Vagina (tissue), 2 donors: ENCODE results near the gene ZNF791. TPM values are rescaled to one million over a fixed set of nuclear protein-coding genes. Genes with fewer than 3 reads are reported as not detected.
"Not testable (repeated sequence)": the region's sequence is repeated elsewhere in the genome, so short reads cannot be mapped to it uniquely, and the experiment has no call there.

Source experiments
- DNase-seq, 2 donors: peaks; one replicate each; pipeline ENCODE4 v3.0.0-alpha.2; 2017; ENCODE audit errors: extremely low spot score in 2 of 2
- H3K27ac ChIP-seq: fragments of 200-600 bp; sonication (generic); one replicate; pipeline ENCODE4 v1.5.1; 2019
- H3K27me3 ChIP-seq: fragments of 200-600 bp; sonication (generic); one replicate; pipeline ENCODE4 v1.5.1; 2019
- H3K36me3 ChIP-seq, 2 donors: fragments of 200-600 bp; sonication (generic); one replicate each; pipeline ENCODE4 v1.5.1; 2017 to 2019
- H3K4me1 ChIP-seq: fragments of 200-600 bp; sonication (generic); one replicate; pipeline ENCODE4 v1.5.1; 2019
- H3K4me3 ChIP-seq, 2 donors: fragments of 200-600 bp; sonication (generic); 1 replicate in 1 of 2; 2 replicates in 1 of 2; pipeline ENCODE4 v1.5.1; 2016 to 2019
- H3K9me3 ChIP-seq: fragments of 200-600 bp; sonication (generic); one replicate; pipeline ENCODE4 v1.5.1; 2019
- POLR2A ChIP-seq, 2 donors: fragments of 450-650 bp; IDR thresholded peaks; one replicate each; pipeline ENCODE4 v1.6.1; 2017; ENCODE audit warnings: antibody characterized with exemption in 2 of 2, mild to moderate bottlenecking in 2 of 2, moderate library complexity in 2 of 2
- POLR2AphosphoS5 ChIP-seq, 2 donors: sonication (generic); formaldehyde crosslinking; IDR thresholded peaks; one replicate each; pipeline ENCODE4 v1.9.0; 2017; ENCODE audit warnings: antibody characterized with exemption in 2 of 2, mild to moderate bottlenecking in 2 of 2, low read depth in 1 of 2; ENCODE audit not compliant: insufficient read depth in 1 of 2
- intact Hi-C: fragments of 100-400 bp; cut with DNase I; formaldehyde crosslinking; loops from one replicate; pipeline ENCODE4 v1.15.1; 2023
- total RNA-seq: library from RNA; depleted of rRNA; stranded (reverse); fragments of >200 nt; gene quantifications from one replicate; pipeline ENCODE4 v1.2.3, GENCODE V29; 2016
- TF ChIP-seq, protein P1 (sequence below), 3 experiments: fragments of 450-650 bp in 2 of 3; fragments of 200-600 bp in 1 of 3; sonication (generic) in 1 of 3; IDR thresholded peaks; one replicate each; pipeline ENCODE4 v1.5.1; 2017 to 2019; ENCODE audit warnings: antibody characterized with exemption in 3 of 3, mild to moderate bottlenecking in 2 of 3, moderate library complexity in 2 of 3

ZNF791 gene
- total RNA-seq, 1 donor from 2014 or later: 17.9 TPM

DNA sequence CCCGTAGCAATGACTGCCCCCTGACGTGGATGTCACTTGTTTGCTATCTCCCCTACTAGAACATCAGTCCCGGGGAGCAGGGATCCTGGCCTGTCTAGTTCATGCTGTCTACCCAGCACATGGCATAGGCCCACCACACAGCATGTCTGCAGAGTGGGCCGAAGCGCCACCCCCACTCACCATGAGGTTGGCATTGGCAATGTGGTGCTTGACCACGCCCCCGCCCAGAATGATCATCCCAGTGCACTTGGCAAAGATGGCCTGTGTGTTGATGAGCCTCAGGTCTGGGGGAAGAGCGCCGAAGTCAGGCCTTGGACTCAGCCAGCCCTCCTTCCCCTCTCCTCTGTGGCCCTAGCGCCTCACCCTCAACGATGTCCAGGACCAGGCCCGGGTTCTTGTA, 66.2 kb downstream of the ZNF791 start:
- H3K27ac ChIP-seq: no peak overlapping the region
- intact Hi-C loops: loop anchor here (2.0 kb wide), 1 partner anchor 50 kb away; no protein-coding TSS in a partner anchor
- peaks cover 0 to 71% of the 10 kb centered on the region in 2 donors for H3K36me3 ChIP-seq
- H3K4me3 ChIP-seq: no peak overlapping the region
- TF ChIP-seq POLR2A (IDR thresholded peaks at IDR 0.05) (no peak), POLR2AphosphoS5 (IDR thresholded peaks at IDR 0.05; ENCODE audit: insufficient read depth in 1 of 2, low read depth in 1 of 2) (no peak)
- TF ChIP-seq, protein P1, sequence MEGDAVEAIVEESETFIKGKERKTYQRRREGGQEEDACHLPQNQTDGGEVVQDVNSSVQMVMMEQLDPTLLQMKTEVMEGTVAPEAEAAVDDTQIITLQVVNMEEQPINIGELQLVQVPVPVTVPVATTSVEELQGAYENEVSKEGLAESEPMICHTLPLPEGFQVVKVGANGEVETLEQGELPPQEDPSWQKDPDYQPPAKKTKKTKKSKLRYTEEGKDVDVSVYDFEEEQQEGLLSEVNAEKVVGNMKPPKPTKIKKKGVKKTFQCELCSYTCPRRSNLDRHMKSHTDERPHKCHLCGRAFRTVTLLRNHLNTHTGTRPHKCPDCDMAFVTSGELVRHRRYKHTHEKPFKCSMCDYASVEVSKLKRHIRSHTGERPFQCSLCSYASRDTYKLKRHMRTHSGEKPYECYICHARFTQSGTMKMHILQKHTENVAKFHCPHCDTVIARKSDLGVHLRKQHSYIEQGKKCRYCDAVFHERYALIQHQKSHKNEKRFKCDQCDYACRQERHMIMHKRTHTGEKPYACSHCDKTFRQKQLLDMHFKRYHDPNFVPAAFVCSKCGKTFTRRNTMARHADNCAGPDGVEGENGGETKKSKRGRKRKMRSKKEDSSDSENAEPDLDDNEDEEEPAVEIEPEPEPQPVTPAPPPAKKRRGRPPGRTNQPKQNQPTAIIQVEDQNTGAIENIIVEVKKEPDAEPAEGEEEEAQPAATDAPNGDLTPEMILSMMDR (IDR thresholded peaks at IDR 0.05): no peak
- H3K9me3 ChIP-seq: no peaks in the 10 kb centered on the region
- no peak for DNase-seq
- H3K4me1 ChIP-seq: peaks cover 24% of the 10 kb centered on the region
- no peaks in the 10 kb centered on the region for H3K27me3 ChIP-seq

DNA sequence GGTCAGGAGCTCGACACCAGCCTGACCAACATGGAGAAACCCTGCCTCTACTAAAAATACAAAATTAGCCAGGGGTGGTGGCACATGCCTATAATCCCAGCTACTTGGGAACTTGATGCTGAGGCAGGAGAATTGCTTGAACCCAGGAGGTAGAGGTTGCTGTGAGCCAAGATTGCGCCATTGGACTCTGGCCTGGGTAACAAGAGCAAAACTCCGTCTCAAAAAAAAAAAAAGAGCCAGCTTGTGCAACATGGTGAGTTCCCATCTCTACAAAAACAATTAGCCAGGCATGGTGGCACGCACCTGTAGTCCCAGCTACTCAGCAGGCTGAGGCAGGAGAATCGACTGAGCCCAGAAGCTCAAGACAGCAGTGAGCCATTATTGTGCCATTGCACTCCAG, 67.3 kb downstream of the ZNF791 start:
- H3K4me3 ChIP-seq, H3K27ac ChIP-seq, intact Hi-C loops, H3K27me3 ChIP-seq, DNase-seq, H3K9me3 ChIP-seq: not testable (repeated sequence)
- H3K36me3 ChIP-seq: peaks cover 0 to 65% of the 10 kb centered on the region in 2 donors
- H3K4me1 ChIP-seq: peaks cover 24% of the 10 kb centered on the region

DNA sequence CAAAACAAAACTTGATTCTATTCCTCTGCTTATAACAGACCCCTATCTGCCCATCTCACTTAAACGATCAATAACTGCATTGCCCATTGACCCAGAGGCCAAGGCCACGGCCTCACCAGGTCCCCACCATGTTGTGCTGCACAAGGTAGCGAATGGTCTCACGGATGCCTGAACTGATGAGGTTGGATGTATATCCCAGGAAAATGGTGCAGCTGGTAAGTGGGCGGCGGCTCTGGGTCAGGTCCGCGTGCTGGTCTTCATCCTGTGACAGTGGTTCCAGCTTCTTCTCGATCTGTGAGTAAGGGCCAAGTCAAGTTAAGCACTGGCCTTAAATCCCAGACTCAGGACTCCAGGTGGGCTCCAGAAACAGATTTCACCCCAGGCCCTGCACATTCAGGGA, 69.3 kb downstream of the ZNF791 start:
- H3K27ac ChIP-seq: no peak overlapping the region
- peaks cover 24% of the 10 kb centered on the region for H3K4me1 ChIP-seq
- no peaks in the 10 kb centered on the region for H3K9me3 ChIP-seq
- no peak for DNase-seq
- intact Hi-C loops: no loop called here
- H3K27me3 ChIP-seq: no peaks in the 10 kb centered on the region
- TF ChIP-seq, protein P1 (IDR thresholded peaks at IDR 0.05): no peak
- TF ChIP-seq POLR2A (IDR thresholded peaks at IDR 0.05): no peak
- TF ChIP-seq POLR2AphosphoS5 (IDR thresholded peaks at IDR 0.05; ENCODE audit: insufficient read depth in 1 of 2, low read depth in 1 of 2): no peak
- H3K4me3 ChIP-seq: no peak overlapping the region
- H3K36me3 ChIP-seq: peaks cover 0 to 49% of the 10 kb centered on the region in 2 donors

DNA sequence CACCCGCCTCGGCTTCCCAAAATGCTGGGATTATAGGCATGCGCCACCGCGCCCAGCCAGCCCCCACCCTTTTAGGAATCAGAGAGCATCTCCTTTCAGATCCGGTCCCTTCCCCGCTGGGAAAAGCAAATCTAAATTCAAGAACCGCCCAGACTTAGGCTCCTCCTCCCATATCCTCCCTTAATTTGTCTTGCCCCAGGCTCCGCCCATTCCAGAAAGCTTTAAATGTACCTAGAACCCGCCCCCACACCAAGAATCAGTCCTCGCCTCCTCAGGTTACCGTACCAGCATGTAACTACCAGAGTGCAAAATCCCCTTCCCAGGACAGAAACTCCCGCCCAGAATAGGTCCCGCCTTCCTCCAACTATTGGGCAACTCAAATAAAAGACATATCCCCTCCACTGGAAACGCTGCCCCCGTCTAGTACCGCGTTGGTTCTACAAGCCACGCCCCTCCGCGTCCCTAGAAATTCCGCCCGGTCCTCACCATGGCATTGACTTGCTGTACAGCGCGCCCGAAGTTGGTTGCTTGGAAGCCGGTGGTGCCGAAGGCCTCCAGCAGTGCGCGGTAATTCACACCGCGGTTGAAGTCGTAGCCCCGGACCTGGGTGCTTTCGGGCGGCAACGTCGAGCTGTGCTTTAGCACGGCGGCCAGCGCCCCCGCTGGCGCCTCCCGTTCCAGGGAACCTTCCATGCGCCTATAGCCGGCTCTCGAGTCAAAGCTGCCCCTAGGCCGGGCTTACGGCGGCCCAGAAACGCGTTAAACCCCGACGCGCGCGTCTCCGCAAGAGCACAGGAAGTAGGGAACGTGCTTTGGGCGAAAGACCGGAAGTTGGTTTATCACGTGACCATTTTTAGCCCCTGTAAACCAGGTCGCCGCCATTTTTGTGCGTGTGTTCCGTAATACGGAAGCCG, 70.6 kb downstream of the ZNF791 start, which contains the start of gene DHPS:
DHPS (minus strand) TSS at position 807 of the 914 bp plus-strand sequence; CDS start at position 693, 114 bp downstream.
- H3K36me3 ChIP-seq: peaks cover 0 to 36% of the 10 kb centered on the region in 2 donors
- H3K27me3 ChIP-seq: no peaks in the 10 kb centered on the region
- H3K4me3 ChIP-seq: peak within 1 kb of the TSS; percentile 78 to 96
- H3K4me1 ChIP-seq: peaks cover 20% of the 10 kb centered on the region
- H3K9me3 ChIP-seq: no peaks in the 10 kb centered on the region
- peak in 1 of 2 donors; percentile 94 for DNase-seq
- H3K27ac ChIP-seq: peak within 1 kb of the TSS; percentile 90
- intact Hi-C loops: loop anchor here (1.0 kb wide), 1 partner anchor 12 kb away; a partner anchor contains a TSS
- TF ChIP-seq, protein P1 (IDR thresholded peaks at IDR 0.05): no peak
- TF ChIP-seq POLR2AphosphoS5 (IDR thresholded peaks at IDR 0.05; ENCODE audit: insufficient read depth in 1 of 2, low read depth in 1 of 2) (peak; percentile 85 to 98), POLR2A (IDR thresholded peaks at IDR 0.05) (peak in 1 of 2 donors; percentile 10)

Other genes starting within 250 kb of the ZNF791 start
- gene ZNF442, start 245.2 kb upstream of the ZNF791 start, total RNA-seq: 2.2 TPM
- gene ZNF799, start 209.6 kb upstream of the ZNF791 start, total RNA-seq: 3.4 TPM
- gene ZNF443, start 169.9 kb upstream of the ZNF791 start, total RNA-seq: 5.9 TPM
- gene ZNF709, start 126.1 kb upstream of the ZNF791 start, total RNA-seq: 3.7 TPM
- 12.0 TPM for gene ZNF564, start 59.4 kb upstream of the ZNF791 start, total RNA-seq
- gene ZNF490, start 107 bp upstream of the ZNF791 start, total RNA-seq: 4.9 TPM
- 49.1 TPM for gene MAN2B1, start 55.8 kb downstream of the ZNF791 start, total RNA-seq
- 8.3 TPM for gene WDR83, start 55.9 kb downstream of the ZNF791 start, total RNA-seq
- 119 TPM for gene DHPS, start 71.0 kb downstream of the ZNF791 start, total RNA-seq
- gene GNG14, start 77.1 kb downstream of the ZNF791 start, total RNA-seq: not detected
- 5.6 TPM for gene FBXW9, start 85.7 kb downstream of the ZNF791 start, total RNA-seq
- gene TNPO2, start 113.0 kb downstream of the ZNF791 start, total RNA-seq: 85.7 TPM
- 227 TPM for gene TRIR, start 123.8 kb downstream of the ZNF791 start, total RNA-seq
- gene GET3, start 126.6 kb downstream of the ZNF791 start, total RNA-seq: 59.9 TPM
- 1.2 TPM for gene BEST2, start 140.9 kb downstream of the ZNF791 start, total RNA-seq
- 65.6 TPM for gene HOOK2, start 164.6 kb downstream of the ZNF791 start, total RNA-seq
- 1,161 TPM for gene JUNB, start 180.6 kb downstream of the ZNF791 start, total RNA-seq
- 190 TPM for gene PRDX2, start 190.9 kb downstream of the ZNF791 start, total RNA-seq
- gene THSD8, start 191.1 kb downstream of the ZNF791 start, total RNA-seq: not detected
- 10.8 TPM for gene RNASEH2A, start 195.7 kb downstream of the ZNF791 start, total RNA-seq
- 8.8 TPM for gene RTBDN, start 223.7 kb downstream of the ZNF791 start, total RNA-seq
- 1.2 TPM for gene MAST1, start 227.6 kb downstream of the ZNF791 start, total RNA-seq